ENCODE results near the gene SAFB.

DNA sequence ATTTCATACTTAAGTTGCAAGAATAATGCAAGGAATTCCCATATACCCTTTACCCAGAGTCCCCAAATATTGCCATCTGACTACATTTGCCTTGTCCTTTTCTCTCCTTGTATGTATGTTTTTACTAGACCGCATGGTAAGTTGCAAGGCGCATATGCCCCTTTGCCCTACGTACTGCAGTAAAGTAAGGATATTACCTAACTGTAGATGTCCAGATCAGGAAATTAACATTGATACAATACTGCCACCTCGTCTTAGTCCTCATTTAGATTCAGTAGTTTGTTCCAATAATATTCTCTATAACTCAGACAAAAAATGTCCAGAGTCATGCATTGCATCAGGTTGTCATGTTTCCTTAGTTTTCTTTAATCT, 9.3 kb downstream of the SAFB start:
- TF ChIP-seq, protein P1, sequence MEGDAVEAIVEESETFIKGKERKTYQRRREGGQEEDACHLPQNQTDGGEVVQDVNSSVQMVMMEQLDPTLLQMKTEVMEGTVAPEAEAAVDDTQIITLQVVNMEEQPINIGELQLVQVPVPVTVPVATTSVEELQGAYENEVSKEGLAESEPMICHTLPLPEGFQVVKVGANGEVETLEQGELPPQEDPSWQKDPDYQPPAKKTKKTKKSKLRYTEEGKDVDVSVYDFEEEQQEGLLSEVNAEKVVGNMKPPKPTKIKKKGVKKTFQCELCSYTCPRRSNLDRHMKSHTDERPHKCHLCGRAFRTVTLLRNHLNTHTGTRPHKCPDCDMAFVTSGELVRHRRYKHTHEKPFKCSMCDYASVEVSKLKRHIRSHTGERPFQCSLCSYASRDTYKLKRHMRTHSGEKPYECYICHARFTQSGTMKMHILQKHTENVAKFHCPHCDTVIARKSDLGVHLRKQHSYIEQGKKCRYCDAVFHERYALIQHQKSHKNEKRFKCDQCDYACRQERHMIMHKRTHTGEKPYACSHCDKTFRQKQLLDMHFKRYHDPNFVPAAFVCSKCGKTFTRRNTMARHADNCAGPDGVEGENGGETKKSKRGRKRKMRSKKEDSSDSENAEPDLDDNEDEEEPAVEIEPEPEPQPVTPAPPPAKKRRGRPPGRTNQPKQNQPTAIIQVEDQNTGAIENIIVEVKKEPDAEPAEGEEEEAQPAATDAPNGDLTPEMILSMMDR (conservative IDR thresholded peaks at IDR 0.05; ENCODE audit: low read depth, low read length): no peak
- TF ChIP-seq EZH2 (IDR thresholded peaks at IDR 0.05; ENCODE audit: borderline replicate concordance, low read depth, low read length, poor library complexity, severe bottlenecking): no peak

All from A673 (cell line).